ENCODE data around the gene ROR2. TPM values are rescaled to one million over a fixed set of nuclear protein-coding genes. Genes with fewer than 3 reads are reported as not detected.

The ROR2 gene
- total and polyA plus RNA-seq, 2 of the 8 experiments (the other 6 are each of a cell fraction or from before 2014, with no cell fraction given) = 2.7 to 4.3 TPM

DNA sequence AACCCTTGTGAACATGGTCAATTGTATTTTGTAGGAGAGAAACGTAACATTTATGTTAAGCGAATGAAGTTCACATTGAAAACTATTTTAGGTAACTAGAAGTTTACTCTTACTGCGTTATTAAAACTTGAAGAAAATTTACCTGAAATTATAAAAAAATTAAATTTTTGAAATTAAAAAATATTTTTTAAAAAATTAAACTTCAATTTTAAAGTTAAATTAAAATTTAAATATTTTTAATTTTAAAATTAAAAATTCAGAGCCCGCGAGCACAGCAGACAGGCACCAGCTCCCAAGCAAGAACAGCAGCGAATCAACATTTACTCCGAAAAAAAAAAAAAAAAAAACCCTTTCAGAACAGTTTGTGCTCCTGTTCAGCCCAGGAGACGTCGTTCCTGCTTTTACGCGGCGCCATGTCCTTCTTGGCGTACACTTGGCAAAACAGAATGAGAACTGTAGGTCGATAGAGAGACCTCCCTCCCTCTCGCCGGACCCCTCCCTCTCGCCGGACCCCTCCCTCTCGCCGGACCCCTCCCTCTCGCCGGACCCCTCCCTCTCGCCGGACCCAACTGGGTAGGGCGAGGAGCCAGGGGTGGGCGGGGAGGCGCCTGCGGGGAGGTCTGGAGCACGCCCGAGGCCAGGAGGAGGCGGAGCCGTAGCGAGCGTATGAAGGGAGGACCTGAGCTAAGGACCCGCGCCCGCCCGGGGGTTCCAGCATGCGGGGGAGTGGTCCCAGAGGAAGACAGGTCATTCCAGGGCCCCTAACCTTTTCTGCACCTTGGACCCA lies 235.8 kb downstream of the ROR2 start:
- Histone ChIP-seq H2BK20ac (ENCODE audit: low read length) (no peak overlapping the region), H3K79me1 (ENCODE audit: low read depth, low read length) (no peaks in the 10 kb centered on the region; the same call in 1 of the 2 replicates), H3K23ac (ENCODE audit: insufficient read length) (no peak overlapping the region), H4K91ac (replicated peaks; ENCODE audit: insufficient read length, low read length) (no peak overlapping the region), H3K4me2 (ENCODE audit: insufficient read depth in 1 of 2, low read depth in 2 of 2, low read length in 2 of 2) (peak overlapping the region; percentile 54 to 65; a peak in 3 of 4 replicates), H2AK5ac (ENCODE audit: low read depth, low read length) (no peak overlapping the region), H4K20me1 (replicated peaks in 1 of 2; ENCODE audit: control insufficient read depth in 1 of 2, insufficient read depth in 2 of 2, low read length in 2 of 2) (peaks cover 0 to 13% of the 10 kb centered on the region in 2 experiments), H3K79me2 (ENCODE audit: control insufficient read depth in 1 of 2, insufficient read depth in 2 of 2, low read length in 2 of 2) (no peaks in the 10 kb centered on the region), H4K8ac (ENCODE audit: extremely low read depth, insufficient read depth, low read length) (no peak overlapping the region), H2BK15ac (ENCODE audit: low read length) (no peak overlapping the region), H3K4me1 (replicated peaks in 1 of 4; ENCODE audit: control insufficient read depth in 3 of 4, insufficient read depth in 4 of 4, low read length in 3 of 4) (no peaks in the 10 kb centered on the region; a peak in 1 of 7 replicates), H4K5ac (ENCODE audit: insufficient read length, low read depth, low read length) (no peak overlapping the region), H3K18ac (ENCODE audit: extremely low read depth, low read length) (no peak overlapping the region; the same call in 1 of the 2 replicates), H3K27me3 (replicated peaks in 1 of 4; ENCODE audit: control insufficient read depth in 3 of 4, extremely low read depth in 1 of 4, insufficient read depth in 3 of 4, low read length in 3 of 4) (no peaks in the 10 kb centered on the region), H3K14ac (ENCODE audit: insufficient read length) (no peak overlapping the region), H3K9ac (replicated peaks in 1 of 4; ENCODE audit: extremely low read depth in 1 of 4, low read depth in 3 of 4, low read length in 3 of 4) (no peak overlapping the region), H3K56ac (replicated peaks; ENCODE audit: insufficient read length, low read depth, low read length) (no peak overlapping the region), H3K27ac (ENCODE audit: low read depth, low read length) (no peak overlapping the region), H2BK5ac (ENCODE audit: low read depth, low read length) (no peak overlapping the region), H3K4me3 (ENCODE audit: extremely low read depth in 1 of 4, insufficient read depth in 2 of 4, low read depth in 3 of 4, low read length in 4 of 4) (peak overlapping the region; percentile 31 to 55 (median 42); a peak in 7 of 8 replicates), H3K36me3 (ENCODE audit: control insufficient read depth in 2 of 4, insufficient read depth in 4 of 4, low read length in 3 of 4) (no peaks in the 10 kb centered on the region), H3K23me2 (ENCODE audit: low read depth, low read length) (peaks cover 15% of the 10 kb centered on the region; the same call in 1 of the 2 replicates), H3K9me3 (ENCODE audit: insufficient read depth in 2 of 2, low read depth in 1 of 2, low read length in 1 of 2) (no peaks in the 10 kb centered on the region), H2AFZ (ENCODE audit: low read length) (no peak overlapping the region), H3K4ac (replicated peaks; ENCODE audit: insufficient read length, low read depth, low read length) (no peak overlapping the region), H2BK12ac (ENCODE audit: low read depth, low read length) (no peak overlapping the region), H2BK120ac (replicated peaks; ENCODE audit: low read depth, low read length) (no peak overlapping the region)
- DNase-seq (ENCODE audit: low read depth in 1 of 2, low spot score in 2 of 2) (peak; percentile 64 to 82), FAIRE-seq (no peak)
- 31% methylated on average over 14 of the region's 39 CpGs; no CpG with 5 or more reads in 1 of the 2 experiments for WGBS, 2 experiments (ENCODE audit: extremely low coverage in 1 of 2, insufficient coverage in 1 of 2, insufficient read length in 1 of 2, insufficient replicate concordance in 2 of 2, low coverage in 1 of 2, low lambda C conversion rate in 2 of 2, missing lambda C conversion rate in 1 of 2)
- POLR2A ChIA-PET (ENCODE audit: partially characterized antibody) = interaction anchor here (1.0 kb wide), 1 partner anchor 353 kb away, joined by 3 read pairs; no protein-coding TSS in a partner anchor
- CTCF ChIA-PET (ENCODE audit: partially characterized antibody) = interaction anchor here (0.8 kb wide), 1 partner anchor 799 kb away, joined by 3 read pairs; no protein-coding TSS in a partner anchor
- TF ChIP-seq TBP (IDR thresholded peaks at IDR 0.05; ENCODE audit: low read depth, low read length) (peak; percentile 34; the same call in 1 of the 2 replicates), YY1 (IDR thresholded peaks at IDR 0.05; ENCODE audit: low read depth, low read length) (peak; percentile 71), PHF8 (conservative IDR thresholded peaks at IDR 0.05; ENCODE audit: low read depth, low read length) (0 out of 2 replicates have a peak, but pooled peaks have one; percentile 24), POLR2AphosphoS5 (IDR thresholded peaks at IDR 0.05; ENCODE audit: low read depth, low read length) (peak; percentile 39; the same call in 1 of the 2 replicates), JUND (IDR thresholded peaks at IDR 0.05; ENCODE audit: low read length) (no peak), POLR2A (IDR thresholded peaks at IDR 0.05; ENCODE audit: control extremely low read depth in 1 of 2, low read depth in 2 of 2, low read length in 2 of 2) (peak in 1 of 2 experiments; percentile 22; a peak in 1 of 3 replicates), GTF2F1 (IDR thresholded peaks at IDR 0.05; ENCODE audit: borderline replicate concordance, low read depth, low read length) (no peak)
- TF ChIP-seq, protein P1, sequence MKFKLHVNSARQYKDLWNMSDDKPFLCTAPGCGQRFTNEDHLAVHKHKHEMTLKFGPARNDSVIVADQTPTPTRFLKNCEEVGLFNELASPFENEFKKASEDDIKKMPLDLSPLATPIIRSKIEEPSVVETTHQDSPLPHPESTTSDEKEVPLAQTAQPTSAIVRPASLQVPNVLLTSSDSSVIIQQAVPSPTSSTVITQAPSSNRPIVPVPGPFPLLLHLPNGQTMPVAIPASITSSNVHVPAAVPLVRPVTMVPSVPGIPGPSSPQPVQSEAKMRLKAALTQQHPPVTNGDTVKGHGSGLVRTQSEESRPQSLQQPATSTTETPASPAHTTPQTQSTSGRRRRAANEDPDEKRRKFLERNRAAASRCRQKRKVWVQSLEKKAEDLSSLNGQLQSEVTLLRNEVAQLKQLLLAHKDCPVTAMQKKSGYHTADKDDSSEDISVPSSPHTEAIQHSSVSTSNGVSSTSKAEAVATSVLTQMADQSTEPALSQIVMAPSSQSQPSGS (IDR thresholded peaks at IDR 0.05; ENCODE audit: low read length) = no peak
- TF ChIP-seq, protein P2, sequence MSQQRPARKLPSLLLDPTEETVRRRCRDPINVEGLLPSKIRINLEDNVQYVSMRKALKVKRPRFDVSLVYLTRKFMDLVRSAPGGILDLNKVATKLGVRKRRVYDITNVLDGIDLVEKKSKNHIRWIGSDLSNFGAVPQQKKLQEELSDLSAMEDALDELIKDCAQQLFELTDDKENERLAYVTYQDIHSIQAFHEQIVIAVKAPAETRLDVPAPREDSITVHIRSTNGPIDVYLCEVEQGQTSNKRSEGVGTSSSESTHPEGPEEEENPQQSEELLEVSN (IDR thresholded peaks at IDR 0.05) = 0 out of 2 replicates have a peak, but pooled peaks have one; percentile 17

Data from H1 (cell line).